OCI-LY1 (cell line): ENCODE results near the gene SETD1A.

Source experiments
- H2AFZ ChIP-seq: fragments of 200-600 bp; sonication (generic), shearing (Covaris generic); 2 replicates; pipeline ENCODE4 v1.6.0; 2014; ENCODE audit warnings: antibody characterized with exemption, mild to moderate bottlenecking, low read length
- H3F3A ChIP-seq: fragments of 200-600 bp; sonication (generic), shearing (Covaris generic); 2 replicates; pipeline ENCODE4 v1.6.0; 2014; ENCODE audit warnings: mild to moderate bottlenecking, antibody characterized with exemption, low read length, moderate library complexity; ENCODE audit not compliant: insufficient read depth
- H3K27ac ChIP-seq: fragments of 200-600 bp; sonication (generic); 2 replicates; pipeline ENCODE4 v1.5.1; 2014; ENCODE audit warnings: low read length, mixed run types, mild to moderate bottlenecking, low read depth; ENCODE audit not compliant: poor library complexity, severe bottlenecking
- H3K27me3 ChIP-seq: fragments of 200-600 bp; sonication (generic); 2 replicates; pipeline ENCODE4 v1.6.0; 2014; ENCODE audit warnings: antibody characterized with exemption, mild to moderate bottlenecking, low read length, moderate library complexity; ENCODE audit not compliant: insufficient read depth
- H3K36me3 ChIP-seq: fragments of 200-600 bp; sonication (generic); 2 replicates; pipeline ENCODE4 v1.6.1; 2014; ENCODE audit warnings: mild to moderate bottlenecking, antibody characterized with exemption, low read length, moderate library complexity, mixed read lengths; ENCODE audit not compliant: insufficient read depth
- H3K4me1 ChIP-seq: fragments of 200-600 bp; sonication (generic); 2 replicates; pipeline ENCODE4 v1.5.1; 2014; ENCODE audit warnings: mild to moderate bottlenecking, low read length, moderate library complexity; ENCODE audit not compliant: insufficient read depth, severe bottlenecking
- H3K4me2 ChIP-seq: fragments of 200-600 bp; sonication (generic), shearing (Covaris generic); 2 replicates; pipeline ENCODE4 v1.6.1; 2014; ENCODE audit warnings: low read length
- H3K4me3 ChIP-seq: fragments of 200-600 bp; sonication (generic); 2 replicates; pipeline ENCODE4 v1.5.1; 2014; ENCODE audit warnings: low read length, low read depth, mild to moderate bottlenecking, mixed read lengths; ENCODE audit not compliant: poor library complexity, severe bottlenecking
- H3K79me2 ChIP-seq: fragments of 200-600 bp; shearing (Covaris generic); 2 replicates; pipeline ENCODE4 v1.6.1; 2016; ENCODE audit warnings: mixed run types, low read length, mixed read lengths; ENCODE audit not compliant: insufficient read depth
- H3K9ac ChIP-seq: fragments of 200-600 bp; sonication (generic), shearing (Covaris generic); 2 replicates; pipeline ENCODE4 v1.6.1; 2014; ENCODE audit warnings: mild to moderate bottlenecking, low read length, mixed read lengths
- H3K9me2 ChIP-seq: fragments of 200-600 bp; sonication (generic), shearing (Covaris generic); 2 replicates; pipeline ENCODE4 v1.6.1; 2014; ENCODE audit warnings: low read depth, mild to moderate bottlenecking, low read length, mixed read lengths
- H3K9me3 ChIP-seq: fragments of 200-600 bp; shearing (Covaris generic); 2 replicates; pipeline ENCODE4 v1.6.1; 2014; ENCODE audit warnings: low read length, mixed read lengths
- H4K20me1 ChIP-seq: fragments of 200-600 bp; sonication (generic), shearing (Covaris generic); 2 replicates; pipeline ENCODE4 v1.6.0; 2016; ENCODE audit warnings: mild to moderate bottlenecking, low read length; ENCODE audit not compliant: insufficient read depth
- EZH2 ChIP-seq: fragments of 200-600 bp; sonication (generic), shearing (Covaris generic); IDR thresholded peaks from 2 replicates; pipeline ENCODE4 v1.8.0; 2017; ENCODE audit warnings: borderline replicate concordance, mixed run types, mild to moderate bottlenecking, antibody characterized with exemption, low read length, moderate library complexity, mixed read lengths
- TF ChIP-seq, protein P1 (sequence below): fragments of 200-600 bp; sonication (generic), shearing (Covaris generic); IDR thresholded peaks from 2 replicates; pipeline ENCODE4 v1.5.1; 2017; ENCODE audit warnings: mild to moderate bottlenecking, antibody characterized with exemption, low read length, moderate library complexity, mixed read lengths

Gene SETD1A

DNA sequence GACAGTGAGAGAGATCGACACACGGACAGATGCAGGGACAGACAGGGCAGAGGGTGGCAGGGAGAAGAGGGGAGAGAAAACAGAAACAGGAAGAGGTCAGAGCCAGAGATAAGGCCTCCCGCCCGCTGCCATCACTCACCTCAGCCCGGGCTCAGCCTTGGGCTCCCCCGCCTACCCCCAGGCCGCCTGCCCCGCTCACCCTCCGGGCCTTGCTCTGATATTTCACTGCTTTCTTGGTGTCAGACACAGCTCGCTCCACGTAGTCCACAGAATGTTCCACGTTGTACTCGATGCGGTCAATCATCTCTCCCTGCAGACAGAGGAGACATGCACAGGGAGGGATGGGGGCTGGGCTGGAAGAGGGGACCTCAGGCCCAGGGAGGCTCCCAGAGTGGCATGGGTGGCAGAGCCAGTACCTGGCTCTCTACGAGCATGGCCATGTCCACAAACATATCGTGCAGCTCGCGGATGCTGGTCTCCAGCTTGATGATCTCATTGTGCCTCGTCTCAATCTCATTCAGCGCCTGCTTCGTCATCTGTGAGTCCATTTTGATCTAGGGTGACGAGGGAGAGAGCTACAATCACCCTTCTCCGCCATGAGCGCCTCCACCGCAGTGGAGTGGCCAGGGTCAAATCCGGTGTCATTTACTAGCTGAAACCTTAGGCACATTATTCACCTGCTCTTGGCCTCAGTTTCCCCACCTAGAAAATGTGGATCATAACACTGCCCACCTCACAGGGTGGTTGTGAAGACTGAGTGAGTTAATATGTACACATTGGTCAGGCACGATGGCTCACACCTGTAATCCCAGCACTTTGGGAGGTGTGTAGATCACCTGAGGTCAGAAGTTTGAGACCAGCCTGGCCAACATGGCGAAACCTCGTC is 35.6 kb downstream of the SETD1A start:
- Histone ChIP-seq H3F3A (no peaks in the 10 kb centered on the region), H2AFZ (no peak overlapping the region), H3K4me1 (peaks cover 47% of the 10 kb centered on the region), H3K9me2 (no peaks in the 10 kb centered on the region), H3K79me2 (no peaks in the 10 kb centered on the region), H3K4me2 (peak overlapping the region; percentile 5; the same call in 1 of the 2 replicates), H3K27me3 (no peaks in the 10 kb centered on the region), H3K27ac (peak overlapping the region; percentile 55), H3K9ac (no peak overlapping the region; the same call in 1 of the 2 replicates), H3K36me3 (no peaks in the 10 kb centered on the region), H4K20me1 (no peaks in the 10 kb centered on the region), H3K4me3 (no peak overlapping the region), H3K9me3 (no peaks in the 10 kb centered on the region)
- no peak for TF ChIP-seq EZH2
- TF ChIP-seq, protein P1, sequence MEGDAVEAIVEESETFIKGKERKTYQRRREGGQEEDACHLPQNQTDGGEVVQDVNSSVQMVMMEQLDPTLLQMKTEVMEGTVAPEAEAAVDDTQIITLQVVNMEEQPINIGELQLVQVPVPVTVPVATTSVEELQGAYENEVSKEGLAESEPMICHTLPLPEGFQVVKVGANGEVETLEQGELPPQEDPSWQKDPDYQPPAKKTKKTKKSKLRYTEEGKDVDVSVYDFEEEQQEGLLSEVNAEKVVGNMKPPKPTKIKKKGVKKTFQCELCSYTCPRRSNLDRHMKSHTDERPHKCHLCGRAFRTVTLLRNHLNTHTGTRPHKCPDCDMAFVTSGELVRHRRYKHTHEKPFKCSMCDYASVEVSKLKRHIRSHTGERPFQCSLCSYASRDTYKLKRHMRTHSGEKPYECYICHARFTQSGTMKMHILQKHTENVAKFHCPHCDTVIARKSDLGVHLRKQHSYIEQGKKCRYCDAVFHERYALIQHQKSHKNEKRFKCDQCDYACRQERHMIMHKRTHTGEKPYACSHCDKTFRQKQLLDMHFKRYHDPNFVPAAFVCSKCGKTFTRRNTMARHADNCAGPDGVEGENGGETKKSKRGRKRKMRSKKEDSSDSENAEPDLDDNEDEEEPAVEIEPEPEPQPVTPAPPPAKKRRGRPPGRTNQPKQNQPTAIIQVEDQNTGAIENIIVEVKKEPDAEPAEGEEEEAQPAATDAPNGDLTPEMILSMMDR: no peak

DNA sequence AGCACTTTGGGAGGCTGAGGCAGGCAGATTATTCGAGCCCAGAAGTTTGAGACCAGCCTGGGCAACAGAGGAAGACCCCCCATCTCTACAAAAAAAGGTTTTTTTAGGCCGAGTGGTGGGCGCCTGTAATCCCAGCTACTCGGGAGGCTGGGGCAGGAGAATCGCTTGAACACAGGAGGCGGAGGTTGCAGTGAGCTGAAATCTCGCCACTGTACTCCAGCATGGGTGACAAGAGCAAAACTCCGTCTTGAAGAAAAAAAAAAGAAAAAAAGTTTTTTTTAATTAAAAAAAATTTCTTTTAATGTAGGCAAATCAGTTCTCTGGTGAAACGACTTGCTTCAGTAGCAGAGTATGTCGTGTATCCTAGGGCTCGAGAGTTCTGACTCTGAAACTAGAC is 38.4 kb downstream of the SETD1A start:
- Histone ChIP-seq H2AFZ (no peak overlapping the region), H3K9ac (peak overlapping the region; percentile 68; the same call in 1 of the 2 replicates), H3K27ac (no peak overlapping the region), H3K9me3 (no peaks in the 10 kb centered on the region), H3K79me2 (no peaks in the 10 kb centered on the region), H3K4me2 (peak overlapping the region; percentile 81), H3K27me3 (no peaks in the 10 kb centered on the region), H3K4me3 (peak overlapping the region; percentile 69), H3K9me2 (no peaks in the 10 kb centered on the region), H3K36me3 (no peaks in the 10 kb centered on the region), H3K4me1 (peaks cover 28% of the 10 kb centered on the region), H3F3A (no peaks in the 10 kb centered on the region), H4K20me1 (no peaks in the 10 kb centered on the region)
- TF ChIP-seq, protein P1: no peak
- TF ChIP-seq EZH2: no peak

DNA sequence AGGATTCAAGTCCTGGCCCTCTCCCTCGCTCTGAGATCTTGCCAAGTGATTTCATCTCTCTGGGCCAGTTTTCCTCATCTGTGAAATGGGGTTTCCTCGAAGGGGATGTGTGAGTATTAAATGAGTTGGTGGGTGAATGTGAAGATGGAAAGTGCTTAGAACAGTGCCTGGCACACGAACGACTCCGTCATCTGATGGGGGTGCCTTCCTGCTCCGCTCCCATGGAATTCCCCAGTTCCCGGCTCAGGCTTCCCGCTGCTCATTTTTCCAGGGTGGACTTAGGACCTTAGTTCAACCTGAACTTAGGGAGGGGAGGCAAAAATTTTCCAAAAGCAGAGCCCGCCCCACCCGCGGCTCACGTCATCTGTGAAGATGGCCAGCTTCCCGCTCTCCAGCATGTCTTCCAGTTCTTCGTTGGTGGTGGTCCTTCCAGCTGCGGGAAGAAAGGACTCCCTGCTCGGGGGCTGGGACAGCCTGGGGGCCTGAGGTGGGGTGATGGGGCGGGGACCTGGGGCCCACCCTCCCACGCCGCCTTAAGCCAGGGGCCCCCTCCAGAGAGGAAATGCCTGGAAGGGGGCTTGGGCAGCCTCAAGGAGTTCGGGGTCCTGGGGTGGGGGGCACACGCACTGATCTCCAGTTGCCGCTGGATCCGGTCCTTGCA is 38.9 kb downstream of the SETD1A start:
- Histone ChIP-seq H3K9ac (peak overlapping the region; percentile 68), H3K4me1 (peaks cover 28% of the 10 kb centered on the region), H3K36me3 (no peaks in the 10 kb centered on the region), H3K4me3 (peak overlapping the region; percentile 69), H3K4me2 (peak overlapping the region; percentile 81), H3K79me2 (no peaks in the 10 kb centered on the region), H2AFZ (peak overlapping the region; percentile 53; the same call in 1 of the 2 replicates), H3K27me3 (no peaks in the 10 kb centered on the region), H3K9me2 (no peaks in the 10 kb centered on the region), H3K9me3 (no peaks in the 10 kb centered on the region), H3F3A (no peaks in the 10 kb centered on the region), H3K27ac (no peak overlapping the region), H4K20me1 (no peaks in the 10 kb centered on the region)
- TF ChIP-seq EZH2: no peak
- TF ChIP-seq, protein P1: no peak
